Fibroblast of skin of left quadriceps (primary cell): ENCODE results near the gene UNC13D.
"Not testable (repeated sequence)": the region's sequence is repeated elsewhere in the genome, so short reads cannot be mapped to it uniquely, and the experiment has no call there.

Experiments used
- DNase-seq, 2 experiments: peaks; one replicate each; pipeline ENCODE4 v3.0.0-alpha.2; 2013; ENCODE audit warnings: low read depth in 2 of 2

UNC13D gene

DNA sequence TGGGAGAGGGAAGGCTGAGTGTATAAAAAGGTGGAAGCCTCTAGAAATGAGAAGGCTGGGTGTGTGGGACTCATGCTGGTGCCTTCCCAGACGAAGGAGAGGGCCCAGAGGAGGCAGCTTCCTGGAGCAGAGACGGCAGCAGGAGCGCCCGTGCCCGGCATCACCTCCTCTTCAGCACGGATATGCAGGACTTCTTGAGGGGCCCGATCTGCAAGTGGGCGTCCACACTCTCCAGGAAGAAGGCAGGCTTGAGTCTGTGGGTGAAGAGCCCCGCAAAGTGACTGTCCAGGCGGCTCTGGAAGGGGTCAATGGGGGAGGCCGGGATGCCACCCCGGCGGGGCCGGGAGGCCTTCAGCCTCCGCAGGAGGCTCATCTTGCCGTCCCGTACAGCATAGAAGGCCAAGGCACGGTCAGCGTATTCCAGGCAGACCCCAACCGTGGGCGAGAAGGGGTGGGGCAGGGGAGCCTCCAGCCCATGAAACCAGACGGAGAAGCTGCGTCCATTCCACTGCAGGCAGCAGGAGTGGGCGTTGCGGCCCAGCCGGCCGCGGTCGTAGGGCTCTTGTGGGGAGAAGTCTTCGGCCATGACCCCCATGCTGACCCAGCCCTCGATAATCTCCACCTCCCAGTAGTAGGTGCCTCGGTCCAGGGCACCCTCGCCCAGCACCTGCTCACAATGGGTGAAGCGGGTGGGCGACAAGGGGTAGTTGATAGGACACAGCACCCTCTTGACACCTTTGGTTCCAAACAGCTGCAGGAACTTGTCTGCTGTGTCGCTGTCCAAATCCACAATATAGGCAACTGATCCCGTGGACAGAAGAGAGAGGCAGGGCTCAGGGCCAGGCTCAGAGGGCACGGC is 30.3 kb upstream of the UNC13D start:
- DNase-seq: no peak

GRCh38 chr17:75873587-75874322 is 29.6 kb upstream of the UNC13D start:
- DNase-seq: no peak

- no peak for DNase-seq
Measured at GRCh38 chr17:75872434-75873351, 28.5 kb upstream of the UNC13D start.

DNA sequence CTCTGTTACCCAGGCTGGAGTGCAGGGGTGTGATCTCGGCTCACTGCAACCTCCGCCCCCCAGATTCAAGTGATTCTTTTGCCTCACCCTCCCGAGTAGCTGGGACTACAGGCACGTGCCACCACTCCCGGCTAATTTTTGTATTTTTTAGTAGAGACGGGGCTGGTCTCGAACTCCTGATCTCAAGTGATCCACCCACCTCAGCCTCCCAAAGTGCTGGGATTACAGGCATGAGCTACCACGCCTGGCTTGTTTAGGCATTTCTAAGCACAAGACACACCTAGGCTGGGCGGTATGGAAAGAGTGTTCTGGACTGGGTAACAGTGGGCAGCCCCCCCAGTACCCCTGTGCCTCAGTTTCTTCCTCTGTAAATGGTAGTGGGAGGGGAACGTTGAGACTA is 26.0 kb upstream of the UNC13D start:
- DNase-seq: not testable (repeated sequence)

GRCh38 chr17:75869282-75870141 is 25.3 kb upstream of the UNC13D start:
- DNase-seq: no peak

- DNase-seq: not testable (repeated sequence)
Measured at GRCh38 chr17:75868730-75869281, 24.6 kb upstream of the UNC13D start.

- not testable (repeated sequence) for DNase-seq
Measured at GRCh38 chr17:75865404-75866188, 21.4 kb upstream of the UNC13D start.

GRCh38 chr17:75864887-75865286 is 20.7 kb upstream of the UNC13D start:
- not testable (repeated sequence) for DNase-seq

DNA sequence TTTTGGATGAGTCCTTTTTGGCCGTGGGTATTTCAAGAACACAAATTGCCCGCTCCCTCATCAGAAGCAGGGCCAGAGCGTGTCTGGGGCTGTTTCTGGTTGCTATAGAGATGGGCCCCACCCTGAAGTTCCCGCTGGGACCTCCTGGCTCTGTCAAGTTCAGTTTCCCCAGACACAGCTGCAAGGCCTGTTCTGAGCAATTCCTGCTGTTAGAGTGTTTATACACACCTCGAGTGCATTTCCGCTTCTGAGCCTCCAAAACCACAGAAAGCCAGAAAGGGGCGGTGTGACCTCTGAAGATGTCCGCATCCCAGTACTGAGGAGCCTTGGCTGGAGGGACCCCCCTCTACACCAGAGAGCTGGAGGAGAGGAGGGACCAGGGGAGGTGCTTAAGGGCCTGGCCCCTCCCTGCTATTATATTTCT is 20.3 kb upstream of the UNC13D start:
- peak in 1 of 2 experiments; percentile 36 for DNase-seq

- no peak for DNase-seq
Measured at GRCh38 chr17:75861927-75862317, 17.7 kb upstream of the UNC13D start.

GRCh38 chr17:75859358-75859757 is 15.2 kb upstream of the UNC13D start:
- DNase-seq: not testable (repeated sequence)

GRCh38 chr17:75856062-75856756 is 12.0 kb upstream of the UNC13D start:
- DNase-seq: no peak

- peak; percentile 99 for DNase-seq
Measured at GRCh38 chr17:75855310-75856061, 11.3 kb upstream of the UNC13D start, which contains the start of gene WBP2. TSS of gene WBP2 (minus strand) at chr17:75855335. CDS start at chr17:75855297, 38 bp downstream.

DNA sequence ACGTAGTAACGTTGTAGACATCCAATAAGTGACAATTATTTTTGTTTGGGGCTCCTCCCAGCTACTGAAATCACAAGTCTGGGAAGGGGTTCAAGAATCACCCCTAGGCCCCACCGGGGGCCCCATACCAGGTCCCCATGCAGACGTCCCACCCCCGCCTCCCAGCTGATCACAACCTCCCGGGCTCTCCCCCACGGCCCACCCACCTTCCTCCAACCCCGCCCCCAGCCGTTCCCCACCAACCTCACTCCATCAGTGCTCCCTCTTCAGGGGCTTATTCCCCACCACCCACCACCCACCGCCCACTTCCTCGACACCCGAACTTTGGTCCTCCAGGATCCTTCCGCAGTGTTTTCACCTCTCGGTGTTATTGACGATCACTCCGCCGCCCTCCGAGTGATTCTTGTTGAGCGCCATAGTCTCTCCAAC is 10.7 kb upstream of the UNC13D start:
- no peak for DNase-seq

GRCh38 chr17:75854101-75854748 is 10.0 kb upstream of the UNC13D start:
- DNase-seq: no peak

- no peak for DNase-seq
Measured at GRCh38 chr17:75853433-75853832, 9.2 kb upstream of the UNC13D start.

DNA sequence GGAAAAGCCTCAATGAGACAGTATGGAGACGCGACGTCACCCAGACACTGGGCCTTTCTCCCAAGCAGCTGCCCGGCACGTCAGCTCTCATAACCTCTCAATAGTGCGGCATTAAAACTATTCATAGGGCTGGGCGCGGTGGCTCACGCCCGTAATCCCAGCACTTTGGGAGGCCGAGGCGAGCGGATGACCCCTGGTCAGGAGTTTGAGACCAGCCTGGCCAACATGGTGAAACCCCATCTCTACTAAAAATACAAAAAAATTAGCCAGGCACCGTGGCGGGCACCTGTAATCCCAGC is 7.4 kb upstream of the UNC13D start:
- not testable (repeated sequence) for DNase-seq
